ENCODE data around the gene TMEM247. TPM values are rescaled to one million over a fixed set of nuclear protein-coding genes. Genes with fewer than 3 reads are reported as not detected.

TMEM247 gene
- total and polyA plus RNA-seq, 2 donors from 2014 or later = not detected

DNA sequence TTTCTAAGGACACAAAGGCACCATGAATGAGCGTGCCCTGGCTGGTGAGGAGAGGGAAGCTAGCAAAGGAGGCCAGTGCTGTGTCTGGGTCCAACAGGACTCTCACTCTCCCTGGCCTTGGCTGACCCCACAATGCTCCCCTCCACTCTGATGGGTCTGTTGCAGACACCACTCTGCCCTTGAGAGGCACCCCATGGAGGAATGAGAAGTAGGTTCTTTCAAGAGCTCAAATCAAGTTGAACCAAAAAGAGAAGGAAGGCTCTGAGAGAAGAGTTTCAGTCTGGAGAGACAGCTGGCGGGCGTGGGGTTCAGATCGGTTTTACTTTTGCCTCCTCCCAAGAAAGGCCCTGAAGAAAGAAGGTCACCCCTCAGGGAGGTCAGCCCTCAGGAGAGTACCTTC lies 18.4 kb downstream of the TMEM247 start:
- FAIRE-seq = no peak
- no peak overlapping the region for H3K4me3 ChIP-seq (ENCODE audit: low read length in 3 of 3)
- H3K4me1 ChIP-seq (ENCODE audit: control insufficient read depth in 2 of 3, insufficient read depth in 2 of 3, low read depth in 1 of 3, low read length in 3 of 3) = no peaks in the 10 kb centered on the region
- no peak for TF ChIP-seq CTCF (IDR thresholded peaks at IDR 0.05; ENCODE audit: borderline replicate concordance, extremely low read depth, insufficient read depth)
- no peak for DNase-seq
- no peak overlapping the region for H3K27ac ChIP-seq (ENCODE audit: low read depth in 2 of 2, low read length in 2 of 2)
- no peaks in the 10 kb centered on the region for H3K36me3 ChIP-seq (ENCODE audit: control insufficient read depth in 2 of 3, insufficient read depth in 3 of 3, low read length in 3 of 3)
- no peaks in the 10 kb centered on the region for H3K9me3 ChIP-seq (ENCODE audit: control insufficient read depth in 2 of 3, insufficient read depth in 1 of 3, low read length in 3 of 3)
- no peaks in the 10 kb centered on the region for H3K27me3 ChIP-seq (ENCODE audit: control insufficient read depth, insufficient read depth, low read length)
- H3K9ac ChIP-seq (ENCODE audit: low read length in 3 of 3) = no peak overlapping the region
- intact Hi-C loops (cut with DNase I) = no loop called here

DNA sequence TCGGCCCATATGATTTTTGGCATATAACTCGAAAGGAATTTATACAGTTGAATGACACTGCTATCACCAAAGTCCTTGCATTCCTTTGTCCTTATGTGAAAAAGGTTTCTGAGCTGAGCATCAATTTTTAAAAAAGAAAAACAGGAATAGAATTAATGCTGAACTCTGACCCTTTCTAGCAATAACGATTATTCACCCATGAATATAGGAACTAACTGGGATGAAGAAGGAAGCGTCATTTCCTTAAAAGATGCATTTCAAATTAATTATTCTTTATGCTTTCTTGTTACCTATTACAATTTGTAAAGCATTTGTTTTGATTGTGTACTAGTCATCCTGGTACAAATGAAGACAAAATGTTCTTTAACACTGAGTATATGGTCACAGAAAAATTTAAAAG lies 19.3 kb downstream of the TMEM247 start:
- FAIRE-seq = no peak
- Histone ChIP-seq H3K9ac (ENCODE audit: low read length in 3 of 3) (no peak overlapping the region), H3K4me3 (ENCODE audit: low read length in 3 of 3) (no peak overlapping the region), H3K27ac (ENCODE audit: low read depth in 2 of 2, low read length in 2 of 2) (no peak overlapping the region), H3K4me1 (ENCODE audit: control insufficient read depth in 2 of 3, insufficient read depth in 2 of 3, low read depth in 1 of 3, low read length in 3 of 3) (no peaks in the 10 kb centered on the region), H3K27me3 (ENCODE audit: control insufficient read depth, insufficient read depth, low read length) (no peaks in the 10 kb centered on the region), H3K9me3 (ENCODE audit: control insufficient read depth in 2 of 3, insufficient read depth in 1 of 3, low read length in 3 of 3) (no peaks in the 10 kb centered on the region), H3K36me3 (ENCODE audit: control insufficient read depth in 2 of 3, insufficient read depth in 3 of 3, low read length in 3 of 3) (no peaks in the 10 kb centered on the region)
- intact Hi-C loops (cut with DNase I) = no loop called here
- no peak for TF ChIP-seq CTCF (IDR thresholded peaks at IDR 0.05; ENCODE audit: borderline replicate concordance, extremely low read depth, insufficient read depth)
- DNase-seq = no peak

- Histone ChIP-seq H3K9me3 (ENCODE audit: control insufficient read depth in 2 of 3, insufficient read depth in 1 of 3, low read length in 3 of 3) (no peaks in the 10 kb centered on the region), H3K27ac (ENCODE audit: low read depth in 2 of 2, low read length in 2 of 2) (no peak overlapping the region), H3K4me1 (ENCODE audit: control insufficient read depth in 2 of 3, insufficient read depth in 2 of 3, low read depth in 1 of 3, low read length in 3 of 3) (no peaks in the 10 kb centered on the region), H3K9ac (ENCODE audit: low read length in 3 of 3) (peak overlapping the region in 1 of 3 donors; percentile 89), H3K4me3 (ENCODE audit: low read length in 3 of 3) (peak overlapping the region in 2 of 3 donors; percentile 87 to 91), H3K36me3 (ENCODE audit: control insufficient read depth in 2 of 3, insufficient read depth in 3 of 3, low read length in 3 of 3) (no peaks in the 10 kb centered on the region), H3K27me3 (ENCODE audit: control insufficient read depth, insufficient read depth, low read length) (no peaks in the 10 kb centered on the region)
- intact Hi-C loops (cut with DNase I) = no loop called here
- TF ChIP-seq CTCF (IDR thresholded peaks at IDR 0.05; ENCODE audit: borderline replicate concordance, extremely low read depth, insufficient read depth) = no peak
- DNase-seq (no peak), FAIRE-seq (no peak)
Observed at GRCh38 chr2:46499392-46499785, 20.0 kb downstream of the TMEM247 start.

- Histone ChIP-seq H3K9ac (ENCODE audit: low read length in 3 of 3) (no peak overlapping the region), H3K9me3 (ENCODE audit: control insufficient read depth in 2 of 3, insufficient read depth in 1 of 3, low read length in 3 of 3) (no peaks in the 10 kb centered on the region), H3K4me3 (ENCODE audit: low read length in 3 of 3) (no peak overlapping the region), H3K27ac (ENCODE audit: low read depth in 2 of 2, low read length in 2 of 2) (no peak overlapping the region), H3K4me1 (ENCODE audit: control insufficient read depth in 2 of 3, insufficient read depth in 2 of 3, low read depth in 1 of 3, low read length in 3 of 3) (no peaks in the 10 kb centered on the region), H3K36me3 (ENCODE audit: control insufficient read depth in 2 of 3, insufficient read depth in 3 of 3, low read length in 3 of 3) (no peaks in the 10 kb centered on the region), H3K27me3 (ENCODE audit: control insufficient read depth, insufficient read depth, low read length) (no peaks in the 10 kb centered on the region)
- FAIRE-seq (no peak), DNase-seq (no peak)
- no peak for TF ChIP-seq CTCF (IDR thresholded peaks at IDR 0.05; ENCODE audit: borderline replicate concordance, extremely low read depth, insufficient read depth)
- intact Hi-C loops (cut with DNase I) = no loop called here
Observed at GRCh38 chr2:46500801-46501200, 21.4 kb downstream of the TMEM247 start.
